K562 (cell line): ENCODE data around the gene ITGB2. TPM values are rescaled to one million over a fixed set of nuclear protein-coding genes. Genes with fewer than 3 reads are reported as not detected.
A peak's percentile ranks its signal among the peaks of the same experiment; 100 is the strongest.

Experiments
- BHLHE40 ChIP-seq: IDR thresholded peaks from 2 replicates; pipeline ENCODE4 v1.6.1; 2011; ENCODE audit warnings: low read length, improper control_type of control experiment
- CREB3L1 ChIP-seq: fragments of 450-650 bp; IDR thresholded peaks from 2 replicates; pipeline ENCODE4 v1.6.1; 2014; ENCODE audit warnings: low read depth, mild to moderate bottlenecking, moderate library complexity, borderline replicate concordance
- HCFC1 ChIP-seq: IDR thresholded peaks from 2 replicates; pipeline ENCODE4 v1.6.1; 2012; ENCODE audit warnings: low read depth, low read length, improper control_type of control experiment
- KAT8 ChIP-seq: fragments of 450-650 bp; IDR thresholded peaks from 2 replicates; pipeline ENCODE4 v1.6.1; 2016; ENCODE audit warnings: low read depth, mild to moderate bottlenecking
- PRPF4 ChIP-seq: fragments of 200-400 bp; formaldehyde crosslinking; IDR thresholded peaks from one replicate; pipeline ENCODE4 v1.6.1; 2017; ENCODE audit warnings: low read length, low read depth, mild to moderate bottlenecking; ENCODE audit not compliant: insufficient read depth, poor library complexity, severe bottlenecking
- RNF2 ChIP-seq: sonication (generic); IDR thresholded peaks from 2 replicates; pipeline ENCODE4 v1.6.1; 2016
- SMAD4 ChIP-seq: fragments of 250-450 bp; sonication (Bioruptor Pico); conservative IDR thresholded peaks from 2 replicates; pipeline ENCODE4 v1.8.0; 2021; ENCODE audit warnings: inconsistent platforms, mild to moderate bottlenecking, moderate library complexity
- TAL1 ChIP-seq: fragments of 450-650 bp; IDR thresholded peaks from 2 replicates; pipeline ENCODE4 v1.6.1; 2016; ENCODE audit warnings: mild to moderate bottlenecking
- TCF15 ChIP-seq: fragments of 250-450 bp; sonication (Bioruptor Pico); IDR thresholded peaks from 2 replicates; pipeline ENCODE4 v1.8.0; 2022; ENCODE audit warnings: moderate library complexity, mild to moderate bottlenecking, inconsistent platforms
- TFE3 ChIP-seq: fragments of 450-650 bp; formaldehyde crosslinking; IDR thresholded peaks from 2 replicates; pipeline ENCODE4 v1.4.0; 2020; ENCODE audit warnings: mild to moderate bottlenecking, mixed read lengths
- TGIF2 ChIP-seq: sonication (generic); formaldehyde crosslinking; IDR thresholded peaks from 2 replicates; pipeline ENCODE4 v1.8.1; 2022; ENCODE audit warnings: mild to moderate bottlenecking, missing genetic modification reagents, moderate library complexity
- ZBTB5 ChIP-seq: fragments of 450-650 bp; IDR thresholded peaks from 2 replicates; pipeline ENCODE4 v1.6.1; 2017; ENCODE audit warnings: antibody characterized with exemption
- ZBTB7A ChIP-seq: IDR thresholded peaks from 2 replicates; pipeline ENCODE4 v1.6.1; 2011; ENCODE audit warnings: low read depth, mild to moderate bottlenecking, low read length, moderate library complexity, borderline replicate concordance; ENCODE audit not compliant: control insufficient read depth
- ZNF134 ChIP-seq: fragments of 250-450 bp; sonication (Bioruptor Pico); conservative IDR thresholded peaks from 2 replicates; pipeline ENCODE4 v1.4.0; 2020
- ZNF143 ChIP-seq: sonication (generic); formaldehyde crosslinking; IDR thresholded peaks from 2 replicates; pipeline ENCODE4 v1.9.0; 2022; ENCODE audit warnings: mild to moderate bottlenecking, missing genetic modification reagents
- ZNF184 ChIP-seq: sonication (generic); formaldehyde crosslinking; IDR thresholded peaks from 2 replicates; pipeline ENCODE4 v1.5.0; 2020; ENCODE audit warnings: missing genetic modification reagents
- ZNF398 ChIP-seq: fragments of 250-450 bp; sonication (Bioruptor Pico); IDR thresholded peaks from 2 replicates; pipeline ENCODE4 v1.8.0; 2021; ENCODE audit warnings: moderate library complexity, mild to moderate bottlenecking, inconsistent platforms
- ZNF583 ChIP-seq: fragments of 250-450 bp; sonication (Bioruptor Pico); IDR thresholded peaks from 2 replicates; pipeline ENCODE4 v1.4.0; 2020
- ZNF584 ChIP-seq: fragments of 200-800 bp; sonication (Bioruptor generic); IDR thresholded peaks from 2 replicates; pipeline ENCODE4 v1.6.1; 2016; ENCODE audit warnings: low read depth, mild to moderate bottlenecking, missing genetic modification characterization, missing compliant biosample characterization
- ZNF695 ChIP-seq: fragments of 450-650 bp; formaldehyde crosslinking; IDR thresholded peaks from 2 replicates; pipeline ENCODE4 v1.4.0; 2020; ENCODE audit warnings: mild to moderate bottlenecking, moderate library complexity
- ZNF766 ChIP-seq: fragments of 200-800 bp; sonication (Bioruptor generic); conservative IDR thresholded peaks from 2 replicates; pipeline ENCODE4 v1.6.1; 2016; ENCODE audit warnings: missing genetic modification characterization, missing compliant biosample characterization
- polyA plus RNA-seq, 8 experiments: library from polyadenylated mRNA; depleted of rRNA in 4 of 8; stranded (reverse) in 5 of 8; unstranded in 3 of 8; fragments of >200 nt; fragmentation: Nextera tagmentation in 2 of 8; fragmentation: Illumina TruSeq in 1 of 8; extraction: Ambion mirVana in 2 of 8; extraction: Trizol in 1 of 8; gene quantifications; 2 replicates each; pipeline versions ENCODE4 v1.2.1 to v1.2.3, GENCODE V29; 2011 to 2014; ENCODE audit warnings: inconsistent platforms in 1 of 8, missing spikeins in 1 of 8
- total RNA-seq, 7 experiments: library from RNA; depleted of rRNA in 6 of 7; stranded (reverse); fragments of >200 nt in 6 of 7; fragmentation: Illumina TruSeq in 2 of 7; extraction: Trizol in 2 of 7; gene quantifications; 2 replicates each; pipeline versions ENCODE4 v1.2.1 to v1.2.3, GENCODE V29; 2011 to 2021; ENCODE audit warnings: low replicate concordance in 1 of 7

ITGB2 gene
- total and polyA plus RNA-seq, 9 of the 15 experiments (the other 6 are each of a cell fraction or from before 2014, with no cell fraction given), result 0.07 to 1.3 (median 0.51) TPM; not detected in 2

- TF ChIP-seq ZNF584 (CRISPR knock-in tag) (no peak), RNF2 (no peak), BHLHE40 (peak; percentile 49; the same call in 1 of the 2 replicates), ZBTB7A (peak; percentile 45; the same call in 1 of the 2 replicates), ZNF184 (CRISPR knock-in tag) (no peak), TGIF2 (CRISPR knock-in tag) (no peak), ZNF134 (CRISPR knock-in tag) (no peak), CREB3L1 (no peak), ZNF143 (CRISPR knock-in tag) (no peak), SMAD4 (CRISPR knock-in tag) (peak; percentile 68), ZNF398 (peak; percentile 41; the same call in 1 of the 2 replicates), ZNF695 (no peak), ZBTB5 (no peak), TAL1 (0 out of 2 replicates have a peak, but pooled peaks have one; percentile 3), TFE3 (CRISPR knock-in tag) (no peak), HCFC1 (no peak), ZNF583 (CRISPR knock-in tag) (peak; percentile 87; the same call in 1 of the 2 replicates), ZNF766 (no peak), TCF15 (CRISPR knock-in tag) (peak; percentile 49; the same call in 1 of the 2 replicates), PRPF4 (no peak), KAT8 (no peak)
These were observed 75.1 kb downstream of the ITGB2 start (continued) for GRCh38 chr21:44845418-44846223.
